Fibroblast of skin of left quadriceps (primary cell): ENCODE results near the gene ARHGEF10L.

Source experiments
- DNase-seq, 2 experiments: peaks; one replicate each; pipeline ENCODE4 v3.0.0-alpha.2; 2013; ENCODE audit warnings: low read depth in 2 of 2

ARHGEF10L gene

DNA sequence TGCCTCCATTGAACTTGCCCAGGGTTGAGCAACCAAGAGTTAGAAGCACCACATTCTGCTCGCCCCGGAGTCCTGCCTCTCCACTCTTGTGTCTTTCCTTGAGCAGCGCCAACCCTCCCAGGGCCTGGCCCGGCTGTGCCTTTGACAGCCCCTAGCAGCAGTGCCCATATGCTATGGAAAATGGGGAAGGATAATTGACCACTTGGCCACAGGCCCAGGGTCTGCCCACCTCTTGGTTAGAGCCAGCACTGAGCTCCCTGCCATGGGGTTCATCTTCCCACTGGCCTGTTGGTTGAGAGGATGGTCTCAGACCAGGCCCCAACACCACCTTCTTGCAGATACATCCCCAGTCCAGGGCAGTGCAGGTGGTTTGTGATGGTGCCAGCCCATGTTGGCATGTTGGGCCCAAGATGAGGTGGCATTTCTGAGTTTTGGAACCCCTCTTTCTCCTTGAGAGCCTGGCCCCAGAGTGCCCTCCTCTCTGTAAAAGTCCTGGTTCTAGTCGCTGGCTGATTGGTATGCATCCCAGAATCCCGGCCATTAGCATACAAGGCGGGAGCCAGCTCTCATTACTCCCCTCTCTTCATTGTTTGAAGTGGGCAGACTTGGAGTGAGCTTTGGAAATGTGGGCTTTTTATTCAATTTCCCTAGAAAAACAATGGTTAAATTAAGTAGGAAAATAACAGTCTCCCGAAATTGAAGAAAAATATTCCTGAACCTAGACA is 7.6 kb downstream of the ARHGEF10L start:
- DNase-seq: no peak

DNA sequence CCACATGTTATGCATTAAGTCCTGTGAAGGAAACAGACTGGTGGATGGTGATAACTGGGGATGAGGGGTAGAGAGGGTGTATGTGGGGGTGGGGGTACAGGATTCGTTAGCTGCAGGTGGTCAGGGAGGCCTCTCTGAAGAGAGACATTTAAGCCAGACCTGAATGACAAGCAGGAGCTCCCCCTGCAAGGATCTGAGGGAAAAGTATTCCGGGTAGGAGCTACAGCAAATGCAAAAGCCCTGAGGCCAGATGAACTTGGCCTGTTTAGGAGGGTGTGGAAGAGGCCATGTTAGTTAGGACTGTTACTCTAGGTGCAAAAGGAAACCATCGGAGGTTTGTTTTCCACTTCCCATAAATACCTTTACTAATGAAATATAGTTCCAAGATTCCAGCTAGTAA is 9.9 kb downstream of the ARHGEF10L start:
- DNase-seq: no peak

DNA sequence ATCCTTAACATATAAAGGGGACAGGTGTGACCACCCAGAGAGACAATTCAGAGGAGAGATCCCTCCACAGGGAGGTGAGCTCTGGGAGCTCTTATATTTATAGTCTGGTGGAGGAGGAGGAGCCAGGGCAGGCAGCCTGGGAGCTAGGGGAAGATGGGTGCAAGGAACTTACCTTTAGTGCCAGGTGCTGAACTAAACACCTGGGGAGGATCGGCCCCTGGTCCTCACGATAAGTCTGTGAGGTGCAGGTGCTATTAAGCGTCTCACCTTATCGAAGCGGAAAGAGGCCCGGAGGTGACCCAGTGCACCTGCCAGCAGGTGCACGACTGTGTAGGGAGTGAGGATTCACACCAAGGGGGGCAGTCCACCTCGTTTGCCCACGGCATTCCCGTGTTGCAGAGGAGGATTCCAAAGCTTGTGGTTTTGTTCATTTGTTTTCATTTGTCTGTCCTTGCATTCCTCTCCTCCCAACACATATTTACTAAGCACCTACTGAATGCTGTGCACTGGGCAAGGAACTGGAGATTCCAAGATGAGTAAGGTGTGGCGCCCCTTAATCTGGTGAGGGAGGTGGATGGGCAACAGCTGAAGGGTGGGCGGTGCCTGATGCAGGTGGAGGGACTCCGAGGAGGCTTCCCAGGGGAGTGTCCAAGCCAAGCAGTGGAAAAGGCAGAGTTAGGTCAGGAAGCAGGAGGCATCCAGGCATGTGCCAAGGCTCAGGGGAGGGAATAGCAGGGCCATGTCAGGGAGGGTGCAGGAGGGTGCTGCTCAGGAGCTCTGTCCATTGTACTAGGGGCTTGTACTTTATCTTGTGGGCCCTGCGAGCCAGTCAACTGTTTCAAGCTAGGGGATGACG is 11.5 kb downstream of the ARHGEF10L start:
- DNase-seq: no peak

DNA sequence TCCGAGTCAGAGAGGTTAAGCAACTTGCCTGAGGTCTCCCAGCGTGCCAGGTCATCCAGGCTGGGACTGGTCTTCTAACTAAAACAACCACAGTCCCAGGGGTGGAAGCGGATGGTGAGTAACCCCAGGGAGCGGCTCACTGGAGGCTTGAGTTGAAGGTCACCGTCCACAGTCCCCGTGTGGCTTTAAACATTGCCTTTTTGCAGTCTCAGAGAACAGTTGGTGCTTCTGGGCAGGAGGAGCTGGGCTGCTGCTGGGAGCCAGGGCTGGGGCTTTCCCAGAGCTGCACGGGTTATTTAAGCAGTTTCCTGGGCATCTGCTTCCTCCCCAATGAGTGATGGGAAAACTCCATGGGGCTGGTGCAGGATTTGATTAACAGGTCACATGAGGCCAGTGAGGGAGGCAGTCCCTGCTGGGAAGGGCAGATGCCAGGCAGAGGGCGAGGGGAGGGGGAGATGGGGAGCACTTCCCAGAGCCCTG is 12.3 kb downstream of the ARHGEF10L start:
- DNase-seq: no peak

DNA sequence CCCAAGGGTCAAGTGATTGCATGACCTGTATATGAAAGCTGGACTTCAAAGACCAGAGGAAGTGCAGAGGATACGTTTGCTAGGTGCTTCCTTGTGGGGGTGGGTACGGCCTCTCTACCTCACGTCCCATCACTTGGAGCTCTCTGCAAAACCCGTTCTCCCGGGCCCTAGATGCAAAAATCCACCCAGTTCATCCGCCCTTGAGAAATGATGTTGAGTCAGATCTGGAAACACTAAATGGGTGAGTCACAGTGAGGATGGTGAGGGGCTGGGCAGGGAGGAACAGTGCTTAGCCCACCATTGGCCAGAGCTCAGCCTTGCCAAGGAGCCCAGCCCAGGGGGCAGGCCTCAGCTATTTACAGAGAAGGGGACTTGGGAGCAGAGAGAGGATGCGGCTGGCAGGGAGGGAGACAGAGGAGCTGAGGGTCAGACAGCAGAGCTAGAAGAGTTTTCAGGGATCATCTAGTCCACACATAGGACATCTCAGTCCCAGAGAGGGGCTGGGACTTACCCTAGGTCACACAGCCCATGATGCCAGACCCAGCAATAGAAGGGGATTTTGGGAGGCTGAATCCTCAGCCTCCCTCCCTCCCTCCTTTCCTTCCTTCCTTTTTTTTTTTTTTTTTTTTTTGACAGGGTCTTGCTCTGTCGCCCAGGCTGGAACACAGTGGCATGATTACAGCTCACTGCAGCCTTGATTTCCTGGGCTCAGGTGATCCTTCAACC is 14.6 kb downstream of the ARHGEF10L start:
- DNase-seq: peak; percentile 58 to 65

DNA sequence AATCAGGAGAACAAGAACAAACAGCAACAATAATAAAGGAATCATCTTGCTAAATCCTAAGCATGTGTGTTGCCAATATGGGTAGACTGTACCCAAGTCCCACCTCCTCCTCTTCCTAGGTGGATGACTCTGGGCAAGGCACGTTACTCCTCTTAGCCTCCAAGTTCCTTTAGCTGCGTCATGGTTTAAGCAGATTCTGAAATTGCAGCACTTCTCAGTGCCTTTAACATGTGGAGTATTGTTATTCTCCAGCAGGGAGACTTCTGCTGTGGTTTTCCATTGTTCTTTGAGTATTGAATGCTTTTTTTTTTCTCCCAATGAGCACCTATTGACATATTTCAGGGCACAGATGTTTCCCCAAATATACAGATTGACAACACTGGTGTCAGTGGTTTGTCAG is 15.5 kb downstream of the ARHGEF10L start:
- no peak for DNase-seq

DNA sequence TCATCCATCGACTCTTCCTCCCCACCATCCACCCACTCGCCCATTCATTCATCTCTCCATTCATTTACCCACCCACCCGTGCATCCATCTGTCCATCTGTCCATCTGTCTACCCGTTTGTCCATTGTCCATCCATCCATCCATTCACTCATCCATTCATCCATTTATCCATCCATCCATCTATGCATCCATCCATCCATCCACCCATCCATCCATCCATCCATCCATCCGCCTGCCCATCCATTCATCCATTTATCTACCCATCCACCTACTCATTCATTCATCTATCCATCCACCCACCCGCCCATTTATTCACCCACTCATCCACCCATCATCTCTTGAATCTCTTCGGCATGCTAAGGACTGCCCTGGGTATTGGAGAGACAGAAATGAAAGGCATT is 18.5 kb downstream of the ARHGEF10L start:
- DNase-seq: no peak

DNA sequence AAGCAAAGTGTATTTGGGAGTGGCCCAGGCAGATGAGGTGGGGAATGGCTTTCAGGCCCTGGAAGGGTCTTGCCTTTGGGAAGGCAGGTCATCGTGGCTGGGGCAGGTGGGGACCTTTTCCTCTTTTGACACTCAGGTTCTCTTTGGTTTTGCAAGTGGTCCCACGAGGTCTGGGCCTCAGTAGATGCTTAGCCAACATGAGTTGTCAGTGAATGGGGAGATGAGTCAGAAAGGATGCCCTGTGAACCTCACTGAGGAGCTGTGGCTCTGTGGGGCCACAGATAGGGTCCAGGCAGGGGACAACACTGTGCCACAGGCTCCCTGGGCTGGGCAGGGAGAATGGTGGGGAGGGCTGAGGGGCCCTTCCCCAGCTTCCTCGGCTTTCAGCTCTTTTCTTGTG is 19.0 kb downstream of the ARHGEF10L start:
- DNase-seq: no peak

DNA sequence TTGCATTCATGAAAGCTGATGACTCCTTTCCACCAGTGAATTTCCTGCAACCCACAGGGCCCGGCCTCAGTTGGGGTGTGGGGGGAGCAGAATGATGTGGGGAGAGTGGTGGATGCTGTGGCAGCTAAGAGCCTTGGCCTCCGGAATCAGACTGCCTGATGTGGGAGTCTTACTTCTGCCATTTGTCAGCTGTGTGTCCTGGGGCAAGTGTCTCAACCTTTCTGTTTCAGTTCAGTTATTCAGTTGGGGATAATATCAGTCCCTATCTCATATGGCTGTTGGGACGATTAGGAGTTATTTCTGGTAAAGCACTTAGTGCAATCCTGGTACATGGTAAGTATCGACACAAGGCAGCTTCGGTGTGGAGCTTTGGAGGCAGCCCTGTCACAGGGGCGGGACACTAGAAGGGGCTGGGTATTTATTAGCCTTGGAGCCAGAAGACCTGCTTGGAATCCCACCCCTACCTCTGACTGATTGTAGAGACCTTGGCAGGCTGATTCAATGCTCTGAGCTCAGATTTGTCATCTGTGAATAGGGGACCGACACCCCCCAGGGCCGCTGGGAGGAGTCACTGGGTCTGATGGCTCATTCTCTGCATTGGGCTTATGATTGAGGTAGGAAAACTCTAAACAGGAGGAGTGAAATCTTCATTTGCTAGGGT is 19.6 kb downstream of the ARHGEF10L start:
- DNase-seq: no peak

DNA sequence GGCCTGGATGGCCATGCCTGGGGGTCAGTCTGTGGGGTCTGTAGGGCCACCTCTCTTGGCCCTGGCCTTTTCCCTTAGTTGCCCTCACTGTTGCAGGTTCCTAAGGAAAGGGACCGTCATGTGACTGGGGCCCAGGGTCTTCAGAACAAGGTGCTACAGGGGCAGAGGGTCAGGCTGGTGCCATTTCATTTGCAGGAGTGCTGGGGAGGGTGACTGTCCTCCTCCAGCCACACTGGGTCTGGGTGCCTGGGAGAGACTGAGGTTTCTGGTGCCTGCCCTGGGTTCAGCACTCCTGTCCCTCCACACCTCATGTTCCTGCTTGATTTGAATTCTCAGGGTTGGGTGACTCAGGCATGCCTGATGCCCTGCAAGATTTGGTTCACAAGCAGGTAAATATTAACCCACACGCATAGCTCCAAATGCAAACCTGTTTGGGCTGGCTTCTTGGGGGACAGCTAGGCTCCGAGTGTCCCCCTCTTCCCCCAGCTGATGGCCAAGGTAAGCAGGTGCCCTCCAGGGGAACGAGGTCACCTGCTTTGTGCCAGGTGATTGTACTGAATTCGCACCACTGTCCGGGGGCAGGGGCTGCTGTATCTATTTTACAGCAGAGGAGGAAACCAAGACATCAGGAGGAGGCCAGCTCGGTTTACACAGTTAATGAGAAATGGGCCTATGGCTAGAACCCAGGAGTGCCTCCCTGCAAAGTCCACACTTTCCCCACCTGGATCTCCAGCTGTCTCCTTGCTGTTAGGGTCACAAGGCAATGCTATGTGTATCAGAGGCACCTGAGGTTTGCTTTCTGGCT is 20.3 kb downstream of the ARHGEF10L start:
- DNase-seq: no peak

DNA sequence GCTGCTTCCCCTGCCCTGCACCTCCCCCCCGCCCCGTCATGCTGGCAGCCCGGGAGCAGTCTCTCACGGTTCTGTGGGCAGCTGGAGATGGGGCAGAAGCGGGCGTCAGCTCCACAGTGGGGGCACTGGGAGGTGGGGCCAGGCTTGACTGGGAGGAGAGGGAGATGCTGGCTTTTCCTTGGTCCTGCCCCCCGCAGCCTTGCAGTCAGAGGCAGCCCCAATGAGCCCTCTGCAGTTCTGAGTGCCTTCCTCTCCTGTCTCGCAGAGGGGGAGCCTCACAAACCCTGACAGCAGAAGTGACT is 21.7 kb downstream of the ARHGEF10L start:
- no peak for DNase-seq

DNA sequence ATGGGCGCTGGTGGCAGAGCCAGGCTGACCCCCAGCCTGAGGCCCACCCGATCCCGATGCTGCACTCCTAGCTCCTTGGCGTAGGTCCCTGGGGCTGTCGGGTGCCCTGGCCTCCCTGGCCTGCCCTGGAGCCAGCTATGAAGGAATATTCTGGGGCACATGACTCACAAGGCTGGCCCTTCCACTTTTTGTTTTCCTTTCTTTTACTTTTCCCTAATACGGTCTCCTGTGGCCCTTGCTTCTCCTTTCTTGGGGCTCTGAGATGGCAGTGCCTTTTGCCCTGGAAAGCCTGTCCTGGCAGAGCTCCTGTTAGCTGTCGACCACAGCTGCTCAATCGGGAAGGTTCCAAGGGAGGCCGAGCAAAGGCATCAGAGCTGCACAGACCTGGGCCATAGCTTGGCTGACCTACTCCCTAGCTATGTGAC is 22.1 kb downstream of the ARHGEF10L start:
- no peak for DNase-seq

DNA sequence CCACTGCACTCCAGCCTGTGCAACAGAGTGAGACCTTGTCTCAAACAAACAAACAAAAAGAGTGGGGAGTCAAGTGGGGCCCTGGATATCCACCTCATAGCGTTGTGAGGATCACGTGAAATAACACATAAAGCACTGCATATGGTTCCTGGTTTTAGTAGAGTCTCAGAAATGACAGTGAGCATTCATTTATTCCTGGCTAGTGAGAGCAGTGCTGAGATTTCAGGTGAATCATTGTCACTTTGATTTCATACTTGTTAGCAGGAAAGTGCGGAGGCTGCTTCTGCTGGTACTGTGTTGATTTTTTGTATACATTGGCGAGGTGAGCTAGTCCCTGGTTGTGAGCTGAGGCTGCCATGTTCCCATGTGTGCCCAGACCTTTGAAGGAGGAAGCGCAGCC is 22.9 kb downstream of the ARHGEF10L start:
- no peak for DNase-seq

DNA sequence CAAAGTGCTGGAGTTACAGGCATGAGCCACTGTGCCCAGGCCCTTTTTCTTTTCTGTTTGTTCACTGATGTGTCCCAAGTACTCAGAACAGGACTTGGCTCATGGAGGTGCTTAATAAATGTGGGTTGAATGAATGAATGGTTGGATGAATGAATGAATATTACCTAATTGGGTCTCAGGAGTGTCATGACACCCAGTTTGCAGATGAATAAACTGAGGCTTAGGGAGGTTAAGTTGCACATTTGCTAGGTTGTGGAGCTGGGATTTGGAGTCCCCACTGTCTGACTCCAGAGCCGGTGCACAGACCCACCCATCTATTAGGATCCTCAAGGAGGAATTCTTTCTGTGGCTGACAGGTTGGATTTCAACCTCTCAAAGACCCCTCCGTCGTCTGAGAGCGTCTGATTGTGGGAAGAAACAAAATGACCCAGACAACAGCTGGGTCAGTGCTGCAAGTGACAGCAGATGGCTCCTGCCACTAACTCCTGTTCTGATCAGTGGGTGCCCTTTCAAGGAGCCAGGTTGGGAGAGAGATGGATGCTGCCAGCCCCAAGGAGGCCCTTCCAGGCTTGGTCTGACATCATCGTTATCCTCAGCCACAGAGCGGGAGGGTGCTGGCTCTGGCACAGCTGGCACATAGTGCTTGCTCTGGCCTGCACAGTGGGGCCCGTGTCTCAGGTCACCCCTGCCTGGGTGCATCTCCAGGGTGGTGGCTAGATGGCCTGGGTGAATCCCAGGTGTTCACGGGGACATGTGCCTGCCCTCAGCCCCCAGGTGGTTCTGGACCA is 24.2 kb downstream of the ARHGEF10L start:
- DNase-seq: no peak

DNA sequence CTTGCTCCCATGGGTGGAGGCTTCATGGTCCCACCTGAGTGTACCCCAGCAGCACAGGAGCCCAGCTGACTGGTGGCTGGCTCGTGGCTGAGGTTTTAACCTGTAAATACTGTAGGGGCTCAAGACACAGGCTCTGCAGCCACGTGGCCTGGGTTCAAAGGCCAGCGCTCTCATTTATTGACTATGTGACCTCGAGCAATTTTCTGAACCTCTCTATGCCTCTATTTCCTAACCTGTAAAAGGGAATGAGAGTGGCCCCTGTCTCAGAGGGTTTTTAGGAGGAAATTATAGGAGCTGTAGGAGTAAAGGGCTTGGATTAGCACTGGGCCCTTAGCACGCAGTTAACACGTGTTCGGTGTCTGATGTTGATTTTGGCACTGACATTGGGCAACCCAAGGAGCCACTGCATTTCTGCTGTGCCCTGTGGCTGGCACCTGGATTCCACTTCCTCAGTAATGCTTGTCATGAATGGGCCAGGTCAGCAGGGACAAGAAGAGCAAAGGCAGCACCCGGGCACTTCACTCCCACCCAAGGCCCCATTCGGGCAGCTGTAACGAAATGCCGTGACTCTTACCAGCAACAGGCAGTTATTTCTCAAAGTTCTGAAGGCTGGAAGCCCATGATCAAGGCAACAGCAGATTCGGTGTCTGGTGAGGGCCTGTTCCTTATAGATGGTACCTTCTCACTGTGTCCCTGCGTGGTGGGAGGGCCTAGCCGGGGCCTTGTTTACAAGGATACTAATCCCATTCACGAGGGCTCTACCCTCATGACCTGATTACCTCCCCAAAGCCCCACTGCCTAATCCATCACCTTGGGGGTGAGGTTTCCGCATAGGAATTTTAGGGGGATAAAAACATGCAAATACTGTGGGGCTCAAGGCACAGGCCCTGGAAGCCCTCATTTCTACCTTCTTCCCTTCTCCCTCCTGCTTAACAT is 25.2 kb downstream of the ARHGEF10L start:
- no peak for DNase-seq

DNA sequence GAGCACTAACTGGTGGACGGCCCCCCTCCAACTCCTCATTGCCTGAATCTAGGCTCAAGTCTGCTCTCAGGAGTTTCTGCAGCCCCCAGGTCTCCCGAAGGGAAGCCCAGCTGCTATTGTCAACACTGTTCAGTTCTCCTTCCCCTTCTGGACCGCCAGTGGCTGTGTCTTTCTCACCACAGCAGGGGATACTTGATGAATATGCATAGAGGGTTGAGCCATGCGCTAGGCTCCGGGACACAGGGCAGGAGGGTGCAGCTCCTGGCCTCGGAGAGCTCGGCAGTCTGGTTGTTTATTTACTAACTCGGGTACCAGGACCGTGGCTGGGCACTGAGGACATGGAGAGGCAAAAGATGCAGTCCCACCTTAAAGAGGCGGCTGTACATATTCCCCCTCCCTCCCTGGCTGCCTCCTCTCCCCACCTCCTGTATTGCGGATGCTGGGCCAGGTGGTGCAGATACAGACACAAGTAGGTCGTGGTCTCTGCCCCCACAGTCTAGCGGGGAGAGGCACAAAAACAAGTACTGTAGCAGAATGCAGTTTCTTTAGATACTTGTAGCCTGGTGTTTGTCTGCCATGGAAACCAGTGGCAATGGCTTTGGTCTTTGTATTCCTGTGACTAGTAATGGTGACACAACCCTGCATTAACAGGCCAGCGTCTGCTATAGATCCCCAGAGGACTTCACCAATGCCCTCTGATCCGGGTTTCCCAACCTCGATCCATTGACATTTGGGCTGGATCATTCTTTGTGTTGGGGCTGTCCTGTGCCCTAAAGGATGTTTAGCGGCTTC is 26.2 kb downstream of the ARHGEF10L start:
- no peak for DNase-seq

DNA sequence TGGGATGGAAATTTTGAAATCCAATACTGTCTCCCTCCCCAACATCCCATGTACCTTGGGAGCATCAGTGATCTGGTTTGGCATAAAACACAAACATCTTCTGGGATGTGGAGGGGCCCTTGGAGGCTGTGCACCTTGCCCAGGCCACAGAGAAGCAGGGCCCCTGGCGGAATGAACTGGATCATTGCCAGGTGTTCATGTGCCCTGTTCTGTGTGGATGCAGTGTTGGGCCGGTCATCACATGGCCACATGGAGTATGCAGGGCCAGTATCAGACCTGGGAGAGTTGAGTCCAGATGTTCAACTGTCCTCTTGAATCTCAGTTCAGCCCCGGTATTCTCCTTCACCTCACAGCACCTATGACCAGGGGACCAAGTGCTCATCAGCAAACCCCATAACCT is 26.9 kb downstream of the ARHGEF10L start:
- DNase-seq: no peak

DNA sequence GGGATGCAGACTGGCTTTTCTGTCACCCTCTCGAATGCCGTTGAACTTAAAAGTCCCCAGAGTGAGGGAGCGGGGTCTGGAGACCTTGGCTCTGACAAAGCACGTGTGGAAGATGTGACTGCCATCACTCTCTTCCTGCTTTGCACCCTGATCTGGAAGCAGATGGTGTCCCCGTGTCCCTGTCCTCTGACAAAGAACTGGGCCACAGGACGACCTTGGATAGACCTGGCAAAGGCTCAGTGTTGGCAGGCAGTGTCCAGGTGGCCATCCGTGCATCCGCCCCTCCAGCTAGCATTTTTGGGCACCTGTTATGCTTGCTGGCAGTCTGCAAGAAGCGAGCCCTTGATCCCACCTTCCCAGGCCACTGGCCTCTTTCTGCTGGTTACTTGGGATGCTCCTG is 27.4 kb downstream of the ARHGEF10L start:
- no peak for DNase-seq
